Ishikawa (cell line): ENCODE measurements around the gene FGF11.

Experiments used
- EGR1 ChIP-seq: IDR thresholded peaks from 2 replicates; pipeline ENCODE4 v1.6.1; 2012
- TF ChIP-seq, protein P1 (sequence below): IDR thresholded peaks from 2 replicates; pipeline ENCODE4 v1.6.1; 2012

DNA sequence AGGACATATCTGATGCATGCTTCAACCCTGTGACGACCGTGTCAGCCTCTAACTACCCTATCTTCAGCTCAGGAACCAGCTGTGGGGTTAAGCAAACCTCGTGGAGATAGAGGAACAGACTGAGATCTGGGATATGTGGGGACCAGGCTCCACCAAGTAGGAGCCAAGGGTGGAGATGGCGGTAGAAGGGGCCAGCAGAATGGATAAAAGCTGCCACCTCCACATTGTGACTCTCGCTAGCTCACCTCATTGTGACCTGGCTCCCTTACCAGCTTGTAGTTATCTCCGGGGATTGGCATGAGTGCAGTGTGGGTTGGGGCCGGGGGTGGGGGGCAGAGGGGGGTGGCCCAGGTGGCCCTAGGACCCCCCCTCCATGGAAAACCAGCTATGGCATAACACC lies 14.0 kb upstream of the FGF11 start, which contains the start of gene SPEM2:
- TF ChIP-seq, protein P1, sequence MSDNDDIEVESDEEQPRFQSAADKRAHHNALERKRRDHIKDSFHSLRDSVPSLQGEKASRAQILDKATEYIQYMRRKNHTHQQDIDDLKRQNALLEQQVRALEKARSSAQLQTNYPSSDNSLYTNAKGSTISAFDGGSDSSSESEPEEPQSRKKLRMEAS: no peak
- no peak for TF ChIP-seq EGR1
